Smooth muscle cell (in vitro differentiated cells): ENCODE results near the gene RSAD1. TPM values are rescaled to one million over a fixed set of nuclear protein-coding genes. Genes with fewer than 3 reads are reported as not detected.

Experiments
- DNase-seq: peaks from one replicate; lab custom pipeline; 2025; ENCODE audit not compliant: unreplicated experiment; lab: John Stamatoyannopoulos, UW
- H2AFZ ChIP-seq: fragments of 200-600 bp; sonication (generic); 2 replicates; pipeline ENCODE4 v1.6.0; 2016; ENCODE audit warnings: antibody characterized with exemption, low read depth, mild to moderate bottlenecking
- H3F3A ChIP-seq: fragments of 200-600 bp; sonication (generic); 2 replicates; pipeline ENCODE4 v1.6.0; 2017; ENCODE audit warnings: antibody characterized with exemption, low read depth
- H3K27ac ChIP-seq: fragments of 200-600 bp; sonication (generic); 2 replicates; pipeline ENCODE4 v1.5.1; 2016; ENCODE audit warnings: low read depth, mild to moderate bottlenecking
- H3K27me3 ChIP-seq: fragments of 200-600 bp; sonication (generic); 2 replicates; pipeline ENCODE4 v1.6.1; 2016; ENCODE audit warnings: low read depth, mild to moderate bottlenecking
- H3K36me3 ChIP-seq: fragments of 200-600 bp; sonication (generic); 2 replicates; pipeline ENCODE4 v1.5.1; 2016; ENCODE audit warnings: low read depth
- H3K4me1 ChIP-seq: fragments of 200-600 bp; sonication (generic); 2 replicates; pipeline ENCODE4 v1.5.1; 2016; ENCODE audit warnings: low read depth
- H3K4me2 ChIP-seq: fragments of 200-600 bp; sonication (generic); 2 replicates; pipeline ENCODE4 v1.6.0; 2016; ENCODE audit warnings: mild to moderate bottlenecking
- H3K4me3 ChIP-seq: fragments of 200-600 bp; sonication (generic); 2 replicates; pipeline ENCODE4 v1.5.1; 2016; ENCODE audit warnings: mild to moderate bottlenecking
- H3K79me2 ChIP-seq: fragments of 200-600 bp; sonication (generic); 2 replicates; pipeline ENCODE4 v1.6.0; 2016; ENCODE audit warnings: low read depth, mild to moderate bottlenecking
- H3K9ac ChIP-seq: fragments of 200-600 bp; sonication (generic); 2 replicates; pipeline ENCODE4 v1.6.0; 2016; ENCODE audit warnings: low read depth
- H3K9me3 ChIP-seq: fragments of 200-600 bp; sonication (generic); replicated peaks from 2 replicates; pipeline ENCODE4 v1.5.1; 2016; ENCODE audit warnings: low read depth
- H4K20me1 ChIP-seq: fragments of 200-600 bp; sonication (generic); 2 replicates; pipeline ENCODE4 v1.6.0; 2016; ENCODE audit warnings: low read depth
- CTCF ChIP-seq: fragments of 200-600 bp; sonication (generic); IDR thresholded peaks from 2 replicates; pipeline ENCODE4 v1.5.1; 2017; ENCODE audit warnings: borderline replicate concordance, mild to moderate bottlenecking, antibody characterized with exemption; ENCODE audit not compliant: insufficient read depth, poor library complexity, severe bottlenecking
- WGBS: methylation state at CpG from one replicate; pipeline ENCODE4 v1.1.7; 2016; ENCODE audit warnings: low lambda C conversion rate; 5-methylcytosine and 5-hydroxymethylcytosine counted together
- polyA plus RNA-seq: library from polyadenylated mRNA; unstranded; fragments of >200 nt; fragmentation: Nextera tagmentation; extraction: Ambion mirVana; gene quantifications from 2 replicates; pipeline ENCODE4 v1.2.1, GENCODE V29; 2016
- total RNA-seq: library from RNA; depleted of rRNA; stranded (reverse); fragments of >200 nt; gene quantifications from 2 replicates; pipeline ENCODE4 v1.2.3, GENCODE V29; 2014

Gene RSAD1
- total and polyA plus RNA-seq, 2 experiments from 2014 or later: 11.4 to 21.1 TPM

- Histone ChIP-seq H3K4me3 (peak overlapping the region; percentile 46), H3K4me2 (peak overlapping the region; percentile 83), H3F3A (no peaks in the 10 kb centered on the region), H3K36me3 (no peaks in the 10 kb centered on the region), H3K27ac (no peak overlapping the region), H3K9ac (no peak overlapping the region), H3K79me2 (no peaks in the 10 kb centered on the region), H3K4me1 (peaks cover 25% of the 10 kb centered on the region), H2AFZ (peak overlapping the region; percentile 16), H4K20me1 (no peaks in the 10 kb centered on the region), H3K9me3 (no peaks in the 10 kb centered on the region), H3K27me3 (peaks cover 39% of the 10 kb centered on the region)
- no peak for DNase-seq
- 4% methylated on average over 17 of the region's 17 CpGs for WGBS
- no peak for TF ChIP-seq CTCF
Observed at GRCh38 chr17:50533720-50534148, 55.1 kb downstream of the RSAD1 start.

DNA sequence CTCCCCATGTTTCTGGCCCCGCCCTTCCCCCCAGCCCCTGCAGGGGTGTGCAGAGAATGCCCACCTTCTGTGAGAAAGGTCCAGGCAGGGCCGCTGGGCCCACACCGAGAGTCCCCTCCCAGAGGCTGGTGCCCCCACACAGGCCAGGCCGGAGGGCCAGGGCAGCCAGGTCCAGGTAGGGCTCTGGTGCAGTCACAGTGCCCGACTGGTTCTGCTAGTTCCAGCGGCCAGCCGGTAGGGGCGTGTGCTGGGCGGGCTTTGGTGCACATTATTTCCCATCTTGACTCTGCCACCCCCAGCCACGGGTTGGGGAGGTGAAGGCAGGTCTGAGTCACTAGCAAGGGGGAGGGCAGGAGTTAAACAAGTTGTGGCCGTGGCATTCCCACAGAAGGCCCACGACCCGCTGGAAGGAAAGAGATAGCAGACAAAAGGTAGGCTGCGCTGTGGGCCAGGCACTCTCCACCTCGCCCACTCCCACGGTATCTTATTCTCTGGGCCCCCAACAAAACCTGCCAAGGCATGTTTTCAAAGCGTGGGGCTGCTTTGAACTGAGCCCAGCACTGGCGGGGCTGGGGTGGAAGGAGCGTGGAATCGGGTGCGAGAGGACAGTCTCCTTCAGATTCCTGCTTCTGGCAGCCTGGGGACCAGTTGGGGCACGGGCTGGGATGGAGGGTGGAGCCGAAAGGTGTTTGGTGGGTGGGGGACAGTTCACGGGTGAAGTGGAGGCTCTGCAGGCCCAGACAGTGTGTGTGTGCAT lies 55.7 kb downstream of the RSAD1 start:
- TF ChIP-seq CTCF: peak; percentile 31
- Histone ChIP-seq H4K20me1 (no peaks in the 10 kb centered on the region), H3K27ac (peak overlapping the region; percentile 28), H3K4me2 (peak overlapping the region; percentile 83), H2AFZ (peak overlapping the region; percentile 16), H3K27me3 (peaks cover 35% of the 10 kb centered on the region), H3F3A (no peaks in the 10 kb centered on the region), H3K4me1 (peaks cover 25% of the 10 kb centered on the region), H3K79me2 (no peaks in the 10 kb centered on the region), H3K9me3 (no peaks in the 10 kb centered on the region), H3K36me3 (no peaks in the 10 kb centered on the region), H3K4me3 (peak overlapping the region; percentile 46), H3K9ac (no peak overlapping the region)
- DNase-seq: no peak
- 40% methylated on average over 22 of the region's 24 CpGs for WGBS

- peak overlapping the region; percentile 46 for H3K4me3 ChIP-seq
- 91% methylated on average over 2 of the region's 2 CpGs for WGBS
Observed at GRCh38 chr17:50534979-50535326, 56.3 kb downstream of the RSAD1 start.

More at GRCh38 chr17:50534979-50535326, 56.3 kb downstream of the RSAD1 start:
- H3K4me1 ChIP-seq: peaks cover 25% of the 10 kb centered on the region
- no peaks in the 10 kb centered on the region for H3K79me2 ChIP-seq
- H3K4me2 ChIP-seq: peak overlapping the region; percentile 83
- H2AFZ ChIP-seq: no peak overlapping the region
- H3K27me3 ChIP-seq: peaks cover 33% of the 10 kb centered on the region
- DNase-seq: no peak
- no peaks in the 10 kb centered on the region for H3K9me3 ChIP-seq
- no peak overlapping the region for H3K27ac ChIP-seq
- no peak for TF ChIP-seq CTCF
- H3F3A ChIP-seq: no peaks in the 10 kb centered on the region
- H3K9ac ChIP-seq: no peak overlapping the region
- H3K36me3 ChIP-seq: no peaks in the 10 kb centered on the region
- H4K20me1 ChIP-seq: no peaks in the 10 kb centered on the region
